Upper lobe of left lung (tissue), 4 donors: ENCODE results near the gene NLRP10.

ENCODE experiments used
- CTCF ChIP-seq, 6 experiments: fragments of 450-650 bp in 4 of 6; fragments of 200-600 bp in 2 of 6; sonication (generic) in 2 of 6; IDR thresholded peaks; one replicate each; pipeline ENCODE4 v1.5.1; 2016 to 2019; ENCODE audit warnings: antibody characterized with exemption in 6 of 6
- POLR2A ChIP-seq, 4 donors: fragments of 450-650 bp; IDR thresholded peaks; one replicate each; pipeline ENCODE4 v1.5.1; 2016 to 2017; ENCODE audit warnings: antibody characterized with exemption in 4 of 4, mild to moderate bottlenecking in 2 of 4
- POLR2AphosphoS5 ChIP-seq, 2 donors: sonication (generic); formaldehyde crosslinking; IDR thresholded peaks; one replicate each; pipeline ENCODE4 v1.5.1; 2017; ENCODE audit warnings: antibody characterized with exemption in 2 of 2

- no peak for TF ChIP-seq CTCF (IDR thresholded peaks at IDR 0.05)
- TF ChIP-seq POLR2AphosphoS5 (IDR thresholded peaks at IDR 0.05), result no peak
- TF ChIP-seq POLR2A (IDR thresholded peaks at IDR 0.05), result no peak
Measured at GRCh38 chr11:7982582-7983119, 17.4 kb upstream of the NLRP10 start.
